T-helper 17 cell (primary cell): ENCODE measurements around the gene ZBTB7C. TPM values are rescaled to one million over a fixed set of nuclear protein-coding genes. Genes with fewer than 3 reads are reported as not detected.

Experiments
- ATAC-seq: fragments of 150-1000 bp; cut with Tn5 transposase; 2 replicates; pipeline ENCODE4 v1.10.0; 2021; ENCODE audit warnings: mild to moderate bottlenecking, moderate library complexity
- DNase-seq, 3 donors: peaks; one replicate each; pipeline versions ENCODE4 v3.0.0 to v3.0.0-alpha.2; 2020 to 2021
- H3K9me3 ChIP-seq: one replicate; pipeline ENCODE4 v1.7.0; 2013; ENCODE audit warnings: low read length, mild to moderate bottlenecking; ENCODE audit not compliant: control insufficient read depth, poor library complexity, severe bottlenecking
- H3K27ac Mint-ChIP-seq: one replicate; pipeline ENCODE4 v1.8.0; 2022; ENCODE audit warnings: mild to moderate bottlenecking, moderate library complexity, mixed read lengths
- H3K27me3 Mint-ChIP-seq: one replicate; pipeline ENCODE4 v1.8.0; 2022; ENCODE audit warnings: mixed read lengths
- H3K36me3 Mint-ChIP-seq: one replicate; pipeline ENCODE4 v1.8.0; 2022; ENCODE audit warnings: low read depth, mixed read lengths
- H3K4me1 Mint-ChIP-seq: one replicate; pipeline ENCODE4 v1.8.0; 2022; ENCODE audit warnings: mild to moderate bottlenecking, mixed read lengths
- H3K4me3 Mint-ChIP-seq: one replicate; pipeline ENCODE4 v1.8.0; 2022; ENCODE audit warnings: mild to moderate bottlenecking, moderate library complexity, mixed read lengths
- total RNA-seq, 4 donors: library from RNA in 2 of 4; stranded (reverse) in 2 of 4; gene quantifications; one replicate each; pipeline ENCODE4 v1.2.3 and lab custom pipeline; 2022 to 2026

The ZBTB7C gene
- total RNA-seq, 2 donors from 2014 or later, result 0.07 TPM; not detected in 1

GRCh38 chr18:48126240-48126639 lies 282.9 kb downstream of the ZBTB7C start:
- no peak overlapping the region for H3K4me3 Mint-ChIP-seq
- no peaks in the 10 kb centered on the region for H3K9me3 ChIP-seq
- peaks cover 44% of the 10 kb centered on the region for H3K27me3 Mint-ChIP-seq

DNA sequence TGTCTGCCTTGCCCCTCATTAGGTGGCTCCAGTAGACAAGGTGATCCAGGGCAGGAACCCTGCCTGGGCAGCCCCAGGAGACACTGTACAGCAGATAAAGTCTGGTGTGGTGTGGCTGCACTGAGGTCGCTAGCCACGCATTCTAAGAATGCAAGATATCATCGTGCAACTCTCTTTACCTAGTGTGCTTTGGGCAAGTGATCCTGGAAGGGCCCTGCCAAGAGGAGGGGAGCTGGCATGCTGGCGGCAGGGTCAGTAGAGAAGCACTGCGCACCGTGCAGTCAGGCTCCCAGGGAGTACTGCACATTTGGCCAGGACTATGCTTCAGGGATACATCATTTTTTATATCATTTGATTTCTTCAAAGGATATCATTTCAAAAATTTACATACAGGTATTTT lies 283.5 kb downstream of the ZBTB7C start:
- no peak for ATAC-seq
- H3K36me3 Mint-ChIP-seq, result peaks cover 5% of the 10 kb centered on the region

More at GRCh38 chr18:48126240-48126639, 282.9 kb downstream of the ZBTB7C start:
- Mint-ChIP-seq H3K27ac (no peak overlapping the region), H3K36me3 (peaks cover 5% of the 10 kb centered on the region), H3K4me1 (peaks cover 3% of the 10 kb centered on the region)
- DNase-seq (no peak), ATAC-seq (no peak)

DNA sequence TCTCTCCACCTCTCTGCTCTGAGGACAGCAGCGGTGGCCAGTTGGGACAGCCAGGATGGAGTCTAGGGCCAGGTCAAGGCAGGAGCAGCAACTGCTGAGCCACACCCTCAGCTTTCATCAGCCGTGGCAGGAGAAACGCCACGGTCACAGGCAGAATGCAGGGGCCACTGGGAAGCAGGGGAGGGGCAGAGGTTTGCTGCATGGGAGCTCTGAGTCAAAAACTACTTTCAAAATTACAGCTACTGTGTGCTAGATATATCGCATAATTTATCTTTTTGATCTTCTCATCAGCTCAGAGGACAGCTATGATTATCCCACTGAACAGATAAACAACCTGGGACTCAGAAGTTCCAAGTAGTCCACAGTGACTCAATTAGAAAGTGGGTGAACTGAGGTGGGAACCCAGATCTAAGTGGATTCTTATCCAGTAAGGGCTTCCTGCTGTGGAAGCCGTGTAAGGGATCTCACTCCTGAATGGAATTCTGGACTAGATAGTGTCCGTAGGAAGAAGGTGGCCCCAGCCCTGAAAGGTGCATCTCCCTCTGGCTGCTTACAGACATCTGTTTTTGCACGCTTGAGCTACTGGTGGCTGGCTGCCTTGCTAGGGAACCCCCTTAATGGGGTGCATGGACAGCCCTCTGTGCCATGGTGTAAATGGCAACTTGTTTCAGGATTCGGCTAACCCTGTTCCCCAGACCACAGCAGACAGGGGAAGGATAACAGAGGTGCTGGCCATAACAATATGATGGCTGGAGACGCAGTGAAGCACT lies 284.1 kb downstream of the ZBTB7C start:
- peak overlapping the region; percentile 39 for H3K27ac Mint-ChIP-seq
- peak overlapping the region; percentile 55 for H3K4me3 Mint-ChIP-seq
- peaks cover 3% of the 10 kb centered on the region for H3K4me1 Mint-ChIP-seq
- peaks cover 5% of the 10 kb centered on the region for H3K36me3 Mint-ChIP-seq
- H3K9me3 ChIP-seq, result no peaks in the 10 kb centered on the region
- ATAC-seq (no peak), DNase-seq (no peak)
- H3K27me3 Mint-ChIP-seq, result peaks cover 40% of the 10 kb centered on the region

More for the DNA sequence above, 283.5 kb downstream of the ZBTB7C start:
- DNase-seq, result no peak
- H3K27me3 Mint-ChIP-seq, result peaks cover 40% of the 10 kb centered on the region
- H3K4me3 Mint-ChIP-seq, result no peak overlapping the region
- H3K9me3 ChIP-seq, result no peaks in the 10 kb centered on the region
- no peak overlapping the region for H3K27ac Mint-ChIP-seq
- peaks cover 3% of the 10 kb centered on the region for H3K4me1 Mint-ChIP-seq

- H3K9me3 ChIP-seq, result no peaks in the 10 kb centered on the region
- ATAC-seq (no peak), DNase-seq (no peak)
Measured at GRCh38 chr18:48123941-48124340, 285.2 kb downstream of the ZBTB7C start.

DNA sequence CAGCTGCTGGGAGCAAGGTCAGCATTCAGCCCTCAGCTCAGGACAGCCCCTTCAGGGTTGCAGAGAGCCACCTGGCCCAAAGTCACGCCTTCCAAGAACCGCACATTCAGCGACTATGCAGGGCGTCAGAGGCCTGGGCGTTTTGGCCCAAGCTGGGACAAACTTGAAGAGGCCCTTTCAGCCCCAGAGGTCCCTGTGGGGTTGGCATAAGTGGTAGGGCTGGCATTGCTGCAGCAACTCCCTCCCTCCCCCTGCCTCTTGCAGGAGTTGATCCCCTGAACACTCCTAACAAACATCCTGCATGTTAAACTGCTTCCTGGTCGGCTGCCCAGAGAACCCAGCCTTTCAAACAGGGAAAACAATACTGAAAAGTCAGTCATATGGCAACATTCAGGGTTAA lies 285.9 kb downstream of the ZBTB7C start:
- Mint-ChIP-seq H3K27me3 (peaks cover 31% of the 10 kb centered on the region), H3K4me3 (no peak overlapping the region)

More at GRCh38 chr18:48123941-48124340, 285.2 kb downstream of the ZBTB7C start:
- Mint-ChIP-seq H3K27me3 (peaks cover 36% of the 10 kb centered on the region), H3K4me3 (no peak overlapping the region), H3K27ac (peak overlapping the region; percentile 39), H3K36me3 (peaks cover 5% of the 10 kb centered on the region), H3K4me1 (peaks cover 3% of the 10 kb centered on the region)

DNA sequence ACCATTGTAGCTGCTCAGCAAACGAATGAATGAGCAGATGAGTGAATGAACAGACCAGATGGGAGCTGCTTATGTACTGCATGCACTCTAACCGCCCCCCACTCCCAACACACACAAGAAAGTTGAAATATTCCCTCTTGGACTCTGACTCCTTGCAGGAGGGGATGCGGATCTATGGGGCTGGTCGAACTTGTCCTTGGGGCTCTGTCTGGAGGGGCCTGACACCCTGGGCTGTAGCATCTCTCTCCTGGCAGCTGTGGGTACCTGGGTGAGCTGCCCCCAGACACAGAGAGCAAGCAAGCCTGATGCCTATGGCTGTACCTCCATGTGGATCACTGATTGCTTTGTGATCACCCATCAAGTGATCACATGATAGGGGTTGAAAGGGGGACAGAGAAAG lies 286.4 kb downstream of the ZBTB7C start:
- no peak overlapping the region for H3K4me3 Mint-ChIP-seq
- peaks cover 3% of the 10 kb centered on the region for H3K4me1 Mint-ChIP-seq
- H3K27me3 Mint-ChIP-seq, result peaks cover 26% of the 10 kb centered on the region
- H3K36me3 Mint-ChIP-seq, result no peaks in the 10 kb centered on the region
- no peak for DNase-seq
- no peak overlapping the region for H3K27ac Mint-ChIP-seq
- no peak for ATAC-seq
- no peaks in the 10 kb centered on the region for H3K9me3 ChIP-seq

More for the DNA sequence above, 285.9 kb downstream of the ZBTB7C start:
- Mint-ChIP-seq H3K27ac (no peak overlapping the region), H3K36me3 (peaks cover 3% of the 10 kb centered on the region), H3K4me1 (peaks cover 3% of the 10 kb centered on the region)
- DNase-seq, result no peak
- no peaks in the 10 kb centered on the region for H3K9me3 ChIP-seq
- ATAC-seq, result no peak

- Mint-ChIP-seq H3K4me1 (peaks cover 3% of the 10 kb centered on the region), H3K4me3 (no peak overlapping the region), H3K27ac (no peak overlapping the region), H3K36me3 (no peaks in the 10 kb centered on the region), H3K27me3 (peaks cover 25% of the 10 kb centered on the region)
- DNase-seq (no peak), ATAC-seq (no peak)
- no peaks in the 10 kb centered on the region for H3K9me3 ChIP-seq
Measured at GRCh38 chr18:48122376-48122775, 286.8 kb downstream of the ZBTB7C start.

- Mint-ChIP-seq H3K27ac (no peak overlapping the region), H3K4me3 (no peak overlapping the region), H3K4me1 (peaks cover 3% of the 10 kb centered on the region), H3K27me3 (peaks cover 29% of the 10 kb centered on the region), H3K36me3 (no peaks in the 10 kb centered on the region)
- H3K9me3 ChIP-seq, result no peaks in the 10 kb centered on the region
- no peak for DNase-seq
- ATAC-seq, result no peak
Measured at GRCh38 chr18:48121752-48122151, 287.4 kb downstream of the ZBTB7C start.

GRCh38 chr18:48119204-48119603 lies 290.0 kb downstream of the ZBTB7C start:
- no peak overlapping the region for H3K27ac Mint-ChIP-seq
- no peaks in the 10 kb centered on the region for H3K36me3 Mint-ChIP-seq
- no peak overlapping the region for H3K4me3 Mint-ChIP-seq
- DNase-seq (no peak), ATAC-seq (no peak)
- peaks cover 21% of the 10 kb centered on the region for H3K27me3 Mint-ChIP-seq
- peaks cover 3% of the 10 kb centered on the region for H3K4me1 Mint-ChIP-seq
- no peaks in the 10 kb centered on the region for H3K9me3 ChIP-seq

DNA sequence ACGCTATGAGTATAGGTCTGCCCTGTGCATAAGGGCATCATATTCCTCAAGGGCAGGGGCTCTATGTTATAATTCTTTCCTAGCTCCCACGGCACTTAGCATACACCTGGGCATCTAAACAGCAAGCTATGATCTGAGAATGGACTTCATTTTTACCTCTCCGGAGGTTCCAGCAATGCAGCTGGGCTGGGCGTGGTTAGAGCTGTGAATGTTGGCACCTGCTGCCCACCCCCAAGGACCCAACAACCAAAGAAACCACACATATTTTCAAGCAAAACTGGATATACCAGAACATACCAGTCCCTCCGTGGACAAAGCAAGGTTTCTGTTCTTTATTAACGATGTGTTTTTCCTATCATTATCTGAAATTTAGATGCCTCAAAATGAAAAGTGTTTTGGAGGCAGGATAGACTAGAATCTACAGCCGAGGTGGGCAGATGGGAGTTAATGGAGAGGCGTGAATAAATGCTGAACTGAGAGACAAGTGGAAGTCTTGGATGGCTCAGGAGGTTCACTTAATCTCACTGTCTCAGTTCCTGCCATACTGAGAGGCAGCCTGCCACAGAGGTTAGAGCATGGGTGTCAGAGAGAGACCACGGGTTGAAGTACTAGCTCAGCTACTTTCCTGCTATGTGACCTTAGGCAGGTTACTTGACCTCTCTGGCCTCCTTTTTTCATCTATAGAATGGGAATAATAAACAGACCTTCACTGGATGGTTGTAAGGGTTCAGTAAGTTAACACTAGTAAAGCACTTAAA lies 292.1 kb downstream of the ZBTB7C start:
- Mint-ChIP-seq H3K4me3 (no peak overlapping the region), H3K4me1 (peaks cover 3% of the 10 kb centered on the region), H3K36me3 (no peaks in the 10 kb centered on the region), H3K27me3 (peaks cover 7% of the 10 kb centered on the region), H3K27ac (no peak overlapping the region)
- ATAC-seq (no peak), DNase-seq (no peak)
- no peaks in the 10 kb centered on the region for H3K9me3 ChIP-seq

- Mint-ChIP-seq H3K4me1 (peaks cover 3% of the 10 kb centered on the region), H3K36me3 (no peaks in the 10 kb centered on the region), H3K27me3 (peaks cover 7% of the 10 kb centered on the region), H3K27ac (no peak overlapping the region), H3K4me3 (no peak overlapping the region)
- no peak for ATAC-seq
- no peaks in the 10 kb centered on the region for H3K9me3 ChIP-seq
- no peak for DNase-seq
Measured at GRCh38 chr18:48116017-48116416, 293.2 kb downstream of the ZBTB7C start.

DNA sequence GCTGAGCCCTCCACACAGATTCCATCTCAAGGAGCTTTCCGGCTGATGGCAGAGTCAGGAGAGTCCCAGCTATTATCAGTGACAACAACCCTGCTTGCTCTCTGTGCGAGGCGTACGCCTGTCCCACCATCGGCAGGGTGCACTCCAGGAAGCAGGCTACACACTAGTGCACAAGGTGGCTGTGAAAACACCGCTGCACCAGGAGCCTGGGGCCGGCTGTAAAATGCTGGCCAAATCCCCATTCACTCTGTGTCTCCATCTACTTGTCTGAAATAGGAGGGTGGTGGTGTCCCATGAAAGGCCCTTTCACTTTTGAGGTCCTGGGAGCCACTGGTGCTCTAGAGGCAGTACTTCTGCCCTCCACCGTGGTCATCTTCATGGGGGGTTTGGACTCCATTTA lies 295.5 kb downstream of the ZBTB7C start:
- no peak for ATAC-seq
- Mint-ChIP-seq H3K4me3 (no peak overlapping the region), H3K4me1 (peaks cover 3% of the 10 kb centered on the region), H3K27ac (no peak overlapping the region), H3K27me3 (peaks cover 17% of the 10 kb centered on the region), H3K36me3 (no peaks in the 10 kb centered on the region)
- no peaks in the 10 kb centered on the region for H3K9me3 ChIP-seq
- no peak for DNase-seq

- H3K27ac Mint-ChIP-seq, result no peak overlapping the region
- H3K4me1 Mint-ChIP-seq, result peaks cover 3% of the 10 kb centered on the region
- H3K9me3 ChIP-seq, result no peaks in the 10 kb centered on the region
- no peak for ATAC-seq
- peaks cover 31% of the 10 kb centered on the region for H3K27me3 Mint-ChIP-seq
- H3K4me3 Mint-ChIP-seq, result no peak overlapping the region
- DNase-seq, result no peak
- H3K36me3 Mint-ChIP-seq, result no peaks in the 10 kb centered on the region
Measured at GRCh38 chr18:48111587-48111986, 297.6 kb downstream of the ZBTB7C start.
